Choroid plexus epithelial cell (primary cell): ENCODE measurements around the gene VPS35L.

Experiments used
- DNase-seq: peaks from one replicate; pipeline ENCODE4 v3.0.0-alpha.2; 2010; ENCODE audit warnings: low read depth
- H3K4me3 ChIP-seq: 2 replicates; pipeline ENCODE4 v1.5.1; 2011; ENCODE audit warnings: low read depth, mild to moderate bottlenecking, control low read depth, low read length, moderate library complexity
- CTCF ChIP-seq: conservative IDR thresholded peaks from 2 replicates; pipeline ENCODE4 v1.5.1; 2011; ENCODE audit warnings: low read depth, mild to moderate bottlenecking, control low read depth, inconsistent platforms, low read length, moderate library complexity

The VPS35L gene

GRCh38 chr16:19559242-19559910 is 3.9 kb downstream of the VPS35L start:
- H3K4me3 ChIP-seq = no peak overlapping the region
- peak; percentile 83 for DNase-seq
- TF ChIP-seq CTCF = peak; percentile 59

GRCh38 chr16:19560078-19560477 is 4.6 kb downstream of the VPS35L start:
- DNase-seq = no peak
- no peak for TF ChIP-seq CTCF

GRCh38 chr16:19563377-19563776 is 7.9 kb downstream of the VPS35L start:
- TF ChIP-seq CTCF = no peak

More at GRCh38 chr16:19560078-19560477, 4.6 kb downstream of the VPS35L start:
- H3K4me3 ChIP-seq = no peak overlapping the region

GRCh38 chr16:19566362-19566761 is 10.9 kb downstream of the VPS35L start:
- no peak for DNase-seq
- no peak for TF ChIP-seq CTCF

More at GRCh38 chr16:19563377-19563776, 7.9 kb downstream of the VPS35L start:
- no peak for DNase-seq
- no peak overlapping the region for H3K4me3 ChIP-seq

GRCh38 chr16:19567560-19567959 is 12.1 kb downstream of the VPS35L start:
- no peak for TF ChIP-seq CTCF
- no peak for DNase-seq
- no peak overlapping the region for H3K4me3 ChIP-seq

More at GRCh38 chr16:19566362-19566761, 10.9 kb downstream of the VPS35L start:
- H3K4me3 ChIP-seq = no peak overlapping the region

GRCh38 chr16:19573997-19574396 is 18.5 kb downstream of the VPS35L start:
- no peak overlapping the region for H3K4me3 ChIP-seq
- DNase-seq = no peak
- no peak for TF ChIP-seq CTCF

GRCh38 chr16:19574615-19575014 is 19.1 kb downstream of the VPS35L start:
- H3K4me3 ChIP-seq = no peak overlapping the region
- DNase-seq = no peak
- no peak for TF ChIP-seq CTCF
